ENCODE results near the gene PCNX1.
A peak's percentile ranks its signal among the peaks of the same experiment; 100 is the strongest.

PCNX1 gene

DNA sequence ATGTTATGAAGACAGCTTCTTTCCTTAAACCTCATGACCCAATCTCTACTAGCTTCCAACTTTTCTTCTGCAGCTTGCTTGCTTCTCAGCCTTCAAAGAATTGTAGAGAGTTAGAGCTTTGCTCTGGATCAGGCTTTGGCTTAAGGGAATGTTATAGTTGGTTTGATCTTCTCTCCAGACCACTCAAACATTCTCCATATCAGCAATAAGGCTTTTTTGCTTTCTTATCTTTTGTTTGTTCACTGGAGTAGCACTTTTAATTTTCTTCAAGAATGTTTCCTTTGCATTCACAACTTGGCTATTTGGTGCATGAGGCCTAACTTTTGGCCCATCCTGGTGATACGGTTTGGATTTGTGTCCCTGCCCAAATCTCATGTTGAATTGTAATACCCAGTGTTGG lies 163.8 kb downstream of the PCNX1 start:
- Histone ChIP-seq H3K4me1 (ENCODE audit: control extremely low read depth in 1 of 4, control insufficient read depth in 4 of 4, insufficient read depth in 4 of 4, low read length in 3 of 4) (peaks cover 0 to 7% (median 5%) of the 10 kb centered on the region in 4 experiments), H3K9me3 (ENCODE audit: control extremely low read depth in 1 of 5, control insufficient read depth in 4 of 5, insufficient read depth in 2 of 5, low read depth in 1 of 5, low read length in 4 of 5) (peaks cover 0 to 5% (median 0%) of the 10 kb centered on the region in 5 experiments), H3K27me3 (replicated peaks in 2 of 5; ENCODE audit: control insufficient read depth in 4 of 5, insufficient read depth in 5 of 5, low read length in 4 of 5) (no peaks in the 10 kb centered on the region), H3K36me3 (ENCODE audit: control insufficient read depth in 4 of 4, insufficient read depth in 4 of 4, low read length in 3 of 4) (peaks cover 27 to 55% (median 46%) of the 10 kb centered on the region in 4 experiments), H3K27ac (ENCODE audit: insufficient read depth in 1 of 2, low read depth in 1 of 2, low read length in 2 of 2, poor library complexity in 1 of 2, severe bottlenecking in 2 of 2) (no peak overlapping the region), H3K4me3 (ENCODE audit: control insufficient read depth in 1 of 7, extremely low read depth in 1 of 7, insufficient read depth in 4 of 7, low read depth in 2 of 7, low read length in 6 of 7) (no peak overlapping the region)
- POLR2A ChIA-PET, result no interaction called here
- no peak for DNase-seq
- 100% methylated on average over 1 of the region's 1 CpG for WGBS (ENCODE audit: insufficient coverage)
- CTCF ChIA-PET, result no interaction called here

DNA sequence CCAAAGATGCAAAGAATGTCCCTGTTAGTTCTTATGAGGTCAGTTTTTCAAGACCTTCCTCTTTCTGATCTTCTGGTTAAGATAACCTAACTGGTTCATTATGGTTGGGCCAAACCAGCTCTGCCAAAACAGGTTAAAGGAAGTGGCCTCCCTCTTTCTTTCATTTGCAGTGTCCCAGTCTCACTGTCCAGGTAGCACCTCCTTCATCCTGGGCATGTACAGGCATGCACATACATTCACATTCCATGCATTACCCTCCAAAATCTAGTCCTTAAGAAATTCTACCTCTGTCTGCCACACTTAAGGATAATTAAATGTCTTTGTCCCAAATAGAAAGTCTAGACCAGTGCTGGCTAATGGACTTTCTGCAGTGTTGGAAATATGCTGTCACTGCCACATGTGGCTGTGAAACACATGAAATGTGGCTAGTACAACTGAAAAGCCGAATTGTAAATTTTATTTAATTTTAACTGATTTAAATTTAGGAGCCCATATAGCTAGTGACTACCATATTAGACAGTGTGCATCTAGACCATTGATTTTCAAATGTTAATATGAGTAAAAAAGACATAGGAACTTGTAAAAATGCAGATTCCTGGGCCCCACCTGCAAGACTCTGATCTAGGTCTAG lies 169.3 kb downstream of the PCNX1 start:
- Histone ChIP-seq H3K27me3 (replicated peaks in 2 of 5; ENCODE audit: control insufficient read depth in 4 of 5, insufficient read depth in 5 of 5, low read length in 4 of 5) (no peaks in the 10 kb centered on the region), H3K4me3 (ENCODE audit: control insufficient read depth in 1 of 7, extremely low read depth in 1 of 7, insufficient read depth in 4 of 7, low read depth in 2 of 7, low read length in 6 of 7) (no peak overlapping the region), H3K9me3 (ENCODE audit: control extremely low read depth in 1 of 5, control insufficient read depth in 4 of 5, insufficient read depth in 2 of 5, low read depth in 1 of 5, low read length in 4 of 5) (peaks cover 8 to 32% (median 17%) of the 10 kb centered on the region in 5 experiments), H3K27ac (ENCODE audit: insufficient read depth in 1 of 2, low read depth in 1 of 2, low read length in 2 of 2, poor library complexity in 1 of 2, severe bottlenecking in 2 of 2) (no peak overlapping the region), H3K4me1 (ENCODE audit: control extremely low read depth in 1 of 4, control insufficient read depth in 4 of 4, insufficient read depth in 4 of 4, low read length in 3 of 4) (peaks cover 0 to 2% (median 0%) of the 10 kb centered on the region in 4 experiments), H3K36me3 (ENCODE audit: control insufficient read depth in 4 of 4, insufficient read depth in 4 of 4, low read length in 3 of 4) (peaks cover 35 to 74% (median 51%) of the 10 kb centered on the region in 4 experiments)
- CTCF ChIA-PET, result interaction anchor here (1.0 to 1.9 kb wide), 4 partner anchors 9 to 20 kb away, joined by 3 to 6 read pairs (median 3); no protein-coding TSS in a partner anchor
- POLR2A ChIA-PET, result no interaction called here
- WGBS (ENCODE audit: insufficient coverage), result no CpG with 5 or more reads among the region's 1 CpG
- no peak for DNase-seq

DNA sequence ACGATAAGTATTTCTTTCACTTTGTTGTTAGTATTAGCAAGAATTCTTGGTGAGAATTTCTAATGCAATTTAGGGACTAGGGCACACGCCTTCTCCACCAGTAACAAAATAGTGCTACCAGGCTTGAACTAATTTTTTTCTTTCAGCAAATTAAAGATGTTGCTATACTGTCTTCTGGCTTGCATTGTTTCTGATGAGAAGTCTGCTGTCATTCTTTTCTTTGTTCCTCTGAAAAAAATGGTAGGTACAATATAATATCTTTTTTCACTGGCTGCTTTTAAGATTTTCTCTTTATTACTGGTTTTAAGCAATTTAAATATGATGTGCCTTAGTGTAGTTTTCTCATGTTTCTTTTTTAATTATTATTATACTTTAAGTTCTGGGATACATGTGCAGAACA lies 171.2 kb downstream of the PCNX1 start:
- POLR2A ChIA-PET, result no interaction called here
- Histone ChIP-seq H3K4me3 (ENCODE audit: control insufficient read depth in 1 of 7, extremely low read depth in 1 of 7, insufficient read depth in 4 of 7, low read depth in 2 of 7, low read length in 6 of 7) (peak overlapping the region in 1 of 7 experiments; percentile 8), H3K27me3 (replicated peaks in 2 of 5; ENCODE audit: control insufficient read depth in 4 of 5, insufficient read depth in 5 of 5, low read length in 4 of 5) (no peaks in the 10 kb centered on the region), H3K9me3 (ENCODE audit: control extremely low read depth in 1 of 5, control insufficient read depth in 4 of 5, insufficient read depth in 2 of 5, low read depth in 1 of 5, low read length in 4 of 5) (peaks cover 8 to 32% (median 17%) of the 10 kb centered on the region in 5 experiments), H3K36me3 (ENCODE audit: control insufficient read depth in 4 of 4, insufficient read depth in 4 of 4, low read length in 3 of 4) (peaks cover 33 to 62% (median 44%) of the 10 kb centered on the region in 4 experiments), H3K27ac (ENCODE audit: insufficient read depth in 1 of 2, low read depth in 1 of 2, low read length in 2 of 2, poor library complexity in 1 of 2, severe bottlenecking in 2 of 2) (no peak overlapping the region), H3K4me1 (ENCODE audit: control extremely low read depth in 1 of 4, control insufficient read depth in 4 of 4, insufficient read depth in 4 of 4, low read length in 3 of 4) (no peaks in the 10 kb centered on the region)
- CTCF ChIA-PET, result interaction anchor here (0.8 to 1.9 kb wide), 2 partner anchors 11 kb away, joined by 3 to 6 read pairs; no protein-coding TSS in a partner anchor
- WGBS (ENCODE audit: insufficient coverage), result no CpG with 5 or more reads among the region's 2 CpGs
- peak in 2 of 3 donors; percentile 43 to 47 for DNase-seq

DNA sequence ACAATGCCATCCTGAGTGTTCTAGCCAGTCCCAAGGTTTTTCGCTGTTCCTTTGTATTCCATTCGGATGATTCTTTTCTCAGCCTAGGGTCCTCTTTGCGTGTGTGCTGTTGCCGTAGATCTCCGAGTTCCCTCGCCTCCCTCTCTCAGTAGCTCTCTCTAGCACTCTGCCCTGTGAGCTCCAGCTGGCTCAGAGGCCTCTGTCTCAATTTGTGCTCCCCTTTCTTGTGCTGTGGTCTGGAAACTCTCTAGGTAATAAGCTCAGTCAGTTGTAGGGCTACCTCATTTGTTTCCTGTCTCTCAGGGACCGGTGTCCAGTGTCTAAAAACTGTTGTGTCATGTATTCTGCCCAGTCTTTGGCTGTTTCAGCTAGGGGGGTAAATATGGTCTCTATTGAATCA lies 179.3 kb downstream of the PCNX1 start:
- CTCF ChIA-PET, result interaction anchor here (1.3 kb wide), 1 partner anchor 10 kb away, joined by 3 read pairs; no protein-coding TSS in a partner anchor
- Histone ChIP-seq H3K27me3 (replicated peaks in 2 of 5; ENCODE audit: control insufficient read depth in 4 of 5, insufficient read depth in 5 of 5, low read length in 4 of 5) (no peaks in the 10 kb centered on the region), H3K4me1 (ENCODE audit: control extremely low read depth in 1 of 4, control insufficient read depth in 4 of 4, insufficient read depth in 4 of 4, low read length in 3 of 4) (no peaks in the 10 kb centered on the region), H3K36me3 (ENCODE audit: control insufficient read depth in 4 of 4, insufficient read depth in 4 of 4, low read length in 3 of 4) (peaks cover 17 to 53% (median 38%) of the 10 kb centered on the region in 4 experiments), H3K9me3 (ENCODE audit: control extremely low read depth in 1 of 5, control insufficient read depth in 4 of 5, insufficient read depth in 2 of 5, low read depth in 1 of 5, low read length in 4 of 5) (peaks cover 0 to 4% (median 0%) of the 10 kb centered on the region in 5 experiments), H3K4me3 (ENCODE audit: control insufficient read depth in 1 of 7, extremely low read depth in 1 of 7, insufficient read depth in 4 of 7, low read depth in 2 of 7, low read length in 6 of 7) (no peak overlapping the region), H3K27ac (ENCODE audit: insufficient read depth in 1 of 2, low read depth in 1 of 2, low read length in 2 of 2, poor library complexity in 1 of 2, severe bottlenecking in 2 of 2) (no peak overlapping the region)
- DNase-seq, result no peak
- WGBS (ENCODE audit: insufficient coverage), result 100% methylated on average over 6 of the region's 7 CpGs
- POLR2A ChIA-PET, result no interaction called here

DNA sequence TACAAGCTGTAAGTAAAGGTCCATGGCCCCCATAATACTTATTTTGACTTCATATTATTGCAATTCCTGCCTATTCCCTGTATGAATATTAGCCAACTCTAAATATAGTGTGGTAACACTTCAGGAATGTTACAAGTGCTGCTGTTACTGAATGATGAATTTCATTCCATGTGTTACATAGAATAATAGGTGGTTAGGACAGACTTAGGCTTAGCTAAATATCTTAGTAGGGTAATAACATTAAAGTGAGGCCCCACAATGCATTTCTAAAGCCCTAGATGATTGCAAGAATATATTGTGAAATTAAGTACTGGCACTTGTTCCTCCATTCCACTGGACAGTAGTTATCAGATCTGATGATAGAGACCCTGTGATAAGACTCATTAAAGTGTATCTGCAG lies 182.7 kb downstream of the PCNX1 start:
- ChIA-PET CTCF (no interaction called here), POLR2A (no interaction called here)
- DNase-seq, result no peak
- H3K9me3 ChIP-seq (ENCODE audit: control extremely low read depth in 1 of 5, control insufficient read depth in 4 of 5, insufficient read depth in 2 of 5, low read depth in 1 of 5, low read length in 4 of 5), result peaks cover 0 to 11% (median 2%) of the 10 kb centered on the region in 5 experiments
- H3K27ac ChIP-seq (ENCODE audit: insufficient read depth in 1 of 2, low read depth in 1 of 2, low read length in 2 of 2, poor library complexity in 1 of 2, severe bottlenecking in 2 of 2), result no peak overlapping the region
- H3K4me1 ChIP-seq (ENCODE audit: control extremely low read depth in 1 of 4, control insufficient read depth in 4 of 4, insufficient read depth in 4 of 4, low read length in 3 of 4), result no peaks in the 10 kb centered on the region
- no peak overlapping the region for H3K4me3 ChIP-seq (ENCODE audit: control insufficient read depth in 1 of 7, extremely low read depth in 1 of 7, insufficient read depth in 4 of 7, low read depth in 2 of 7, low read length in 6 of 7)
- peaks cover 35 to 73% (median 57%) of the 10 kb centered on the region in 4 experiments for H3K36me3 ChIP-seq (ENCODE audit: control insufficient read depth in 4 of 4, insufficient read depth in 4 of 4, low read length in 3 of 4)
- no peaks in the 10 kb centered on the region for H3K27me3 ChIP-seq (replicated peaks in 2 of 5; ENCODE audit: control insufficient read depth in 4 of 5, insufficient read depth in 5 of 5, low read length in 4 of 5)

DNA sequence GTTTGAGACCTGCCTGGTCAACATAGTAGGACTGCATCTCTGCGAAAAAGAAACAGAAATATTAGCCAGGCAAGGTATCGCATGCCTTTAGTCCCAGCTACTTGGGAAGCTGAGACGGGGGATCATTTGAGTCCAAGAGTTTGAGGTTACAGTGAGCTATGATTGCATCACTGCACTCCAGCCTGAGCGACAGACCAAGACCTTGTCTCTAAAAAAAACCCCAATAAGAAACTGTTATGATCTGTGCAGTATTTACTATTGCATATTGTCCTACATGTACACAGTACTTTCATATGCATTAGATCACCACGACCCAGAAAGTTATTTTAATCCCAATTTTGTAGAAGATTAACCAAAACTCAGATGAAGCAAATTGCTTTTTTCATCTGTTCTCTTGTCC lies 187.5 kb downstream of the PCNX1 start:
- Histone ChIP-seq H3K36me3 (ENCODE audit: control insufficient read depth in 4 of 4, insufficient read depth in 4 of 4, low read length in 3 of 4) (peaks cover 26 to 41% (median 34%) of the 10 kb centered on the region in 4 experiments), H3K27me3 (replicated peaks in 2 of 5; ENCODE audit: control insufficient read depth in 4 of 5, insufficient read depth in 5 of 5, low read length in 4 of 5) (no peaks in the 10 kb centered on the region), H3K27ac (ENCODE audit: insufficient read depth in 1 of 2, low read depth in 1 of 2, low read length in 2 of 2, poor library complexity in 1 of 2, severe bottlenecking in 2 of 2) (no peak overlapping the region), H3K9me3 (ENCODE audit: control extremely low read depth in 1 of 5, control insufficient read depth in 4 of 5, insufficient read depth in 2 of 5, low read depth in 1 of 5, low read length in 4 of 5) (peaks cover 0 to 16% (median 3%) of the 10 kb centered on the region in 5 experiments), H3K4me3 (ENCODE audit: control insufficient read depth in 1 of 7, extremely low read depth in 1 of 7, insufficient read depth in 4 of 7, low read depth in 2 of 7, low read length in 6 of 7) (no peak overlapping the region), H3K4me1 (ENCODE audit: control extremely low read depth in 1 of 4, control insufficient read depth in 4 of 4, insufficient read depth in 4 of 4, low read length in 3 of 4) (no peaks in the 10 kb centered on the region)
- POLR2A ChIA-PET, result no interaction called here
- WGBS (ENCODE audit: insufficient coverage), result 100% methylated on average over 4 of the region's 5 CpGs
- no peak for DNase-seq
- CTCF ChIA-PET, result no interaction called here

DNA sequence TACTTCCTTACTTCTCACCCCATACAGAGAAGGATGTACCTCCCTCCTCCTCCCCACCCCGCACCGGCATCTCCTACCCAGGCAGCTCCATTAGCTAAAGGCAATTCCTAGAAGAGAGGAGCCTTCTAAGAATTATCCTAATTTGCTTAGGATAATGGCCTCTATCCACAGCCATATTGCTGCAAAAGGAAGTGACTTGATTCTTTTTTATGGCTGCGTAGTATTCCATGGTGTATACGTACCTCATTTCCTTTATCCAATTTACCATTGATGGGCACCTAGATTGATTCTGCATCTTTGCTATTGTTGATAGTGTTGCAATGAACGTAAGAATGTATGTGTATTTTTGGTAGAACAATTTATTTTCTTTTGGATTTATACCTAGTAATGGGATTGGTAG lies 189.7 kb downstream of the PCNX1 start:
- ChIA-PET POLR2A (no interaction called here), CTCF (interaction anchor here (0.9 kb wide), 1 partner anchor 20 kb away, joined by 3 read pairs; no protein-coding TSS in a partner anchor)
- Histone ChIP-seq H3K4me1 (ENCODE audit: control extremely low read depth in 1 of 4, control insufficient read depth in 4 of 4, insufficient read depth in 4 of 4, low read length in 3 of 4) (no peaks in the 10 kb centered on the region), H3K27ac (ENCODE audit: insufficient read depth in 1 of 2, low read depth in 1 of 2, low read length in 2 of 2, poor library complexity in 1 of 2, severe bottlenecking in 2 of 2) (no peak overlapping the region), H3K9me3 (ENCODE audit: control extremely low read depth in 1 of 5, control insufficient read depth in 4 of 5, insufficient read depth in 2 of 5, low read depth in 1 of 5, low read length in 4 of 5) (peaks cover 0 to 13% (median 0%) of the 10 kb centered on the region in 5 experiments), H3K36me3 (ENCODE audit: control insufficient read depth in 4 of 4, insufficient read depth in 4 of 4, low read length in 3 of 4) (peaks cover 18 to 30% (median 20%) of the 10 kb centered on the region in 4 experiments), H3K27me3 (replicated peaks in 2 of 5; ENCODE audit: control insufficient read depth in 4 of 5, insufficient read depth in 5 of 5, low read length in 4 of 5) (no peaks in the 10 kb centered on the region), H3K4me3 (ENCODE audit: control insufficient read depth in 1 of 7, extremely low read depth in 1 of 7, insufficient read depth in 4 of 7, low read depth in 2 of 7, low read length in 6 of 7) (no peak overlapping the region)
- no peak for DNase-seq
- WGBS (ENCODE audit: insufficient coverage), result 100% methylated on average over 1 of the region's 5 CpGs
